Testis (tissue), 2 donors: Measurements from ENCODE around the gene NUCKS1.

Experiments used
- POLR2A ChIP-seq: fragments of 450-650 bp; IDR thresholded peaks from one replicate; pipeline ENCODE4 v1.6.1; 2017; ENCODE audit warnings: antibody characterized with exemption, mild to moderate bottlenecking, moderate library complexity
- TF ChIP-seq, protein P1 (sequence below), 3 experiments: fragments of 450-650 bp in 2 of 3; fragments of 200-600 bp in 1 of 3; sonication (generic) in 1 of 3; IDR thresholded peaks; one replicate each; pipeline ENCODE4 v1.5.1; 2016 to 2019; ENCODE audit warnings: antibody characterized with exemption in 3 of 3, mild to moderate bottlenecking in 2 of 3, moderate library complexity in 1 of 3

DNA sequence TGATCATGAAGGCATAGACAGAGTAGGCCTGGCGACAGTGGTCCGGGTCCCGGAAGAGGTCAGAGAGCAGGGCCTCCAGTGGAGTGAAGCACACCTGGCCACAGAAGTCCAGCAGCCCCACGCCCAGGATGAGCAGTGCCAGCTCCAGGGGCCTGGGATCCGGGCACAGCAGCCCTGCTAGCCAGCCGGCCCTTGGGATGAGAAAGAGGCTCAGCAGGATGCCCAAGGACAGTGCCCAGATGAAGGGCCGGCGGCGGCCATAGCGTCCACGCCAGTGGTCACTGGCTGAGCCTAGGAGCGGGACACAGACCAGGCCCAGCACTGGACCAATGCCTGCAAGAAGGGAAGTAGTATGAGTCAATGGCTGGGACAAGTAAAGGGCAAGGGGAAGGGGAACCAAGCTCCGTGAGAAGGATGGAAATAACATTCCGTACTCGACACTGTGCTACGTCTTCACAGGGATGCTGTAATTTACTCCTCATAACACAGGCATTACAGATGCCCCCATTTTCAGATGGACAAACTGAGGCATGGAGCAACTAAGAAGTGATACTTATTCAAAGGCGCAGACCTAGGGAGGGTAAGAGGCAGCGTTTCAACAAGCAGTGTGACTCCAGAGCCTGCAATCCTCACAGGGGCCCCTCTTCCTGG is 86.6 kb downstream of the NUCKS1 start:
- TF ChIP-seq, protein P1, sequence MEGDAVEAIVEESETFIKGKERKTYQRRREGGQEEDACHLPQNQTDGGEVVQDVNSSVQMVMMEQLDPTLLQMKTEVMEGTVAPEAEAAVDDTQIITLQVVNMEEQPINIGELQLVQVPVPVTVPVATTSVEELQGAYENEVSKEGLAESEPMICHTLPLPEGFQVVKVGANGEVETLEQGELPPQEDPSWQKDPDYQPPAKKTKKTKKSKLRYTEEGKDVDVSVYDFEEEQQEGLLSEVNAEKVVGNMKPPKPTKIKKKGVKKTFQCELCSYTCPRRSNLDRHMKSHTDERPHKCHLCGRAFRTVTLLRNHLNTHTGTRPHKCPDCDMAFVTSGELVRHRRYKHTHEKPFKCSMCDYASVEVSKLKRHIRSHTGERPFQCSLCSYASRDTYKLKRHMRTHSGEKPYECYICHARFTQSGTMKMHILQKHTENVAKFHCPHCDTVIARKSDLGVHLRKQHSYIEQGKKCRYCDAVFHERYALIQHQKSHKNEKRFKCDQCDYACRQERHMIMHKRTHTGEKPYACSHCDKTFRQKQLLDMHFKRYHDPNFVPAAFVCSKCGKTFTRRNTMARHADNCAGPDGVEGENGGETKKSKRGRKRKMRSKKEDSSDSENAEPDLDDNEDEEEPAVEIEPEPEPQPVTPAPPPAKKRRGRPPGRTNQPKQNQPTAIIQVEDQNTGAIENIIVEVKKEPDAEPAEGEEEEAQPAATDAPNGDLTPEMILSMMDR (IDR thresholded peaks at IDR 0.05) = no peak
- no peak for TF ChIP-seq POLR2A
